ENCODE results near the gene ZNF266. TPM values are rescaled to one million over a fixed set of nuclear protein-coding genes. Genes with fewer than 3 reads are reported as not detected.

The ZNF266 gene
- polyA plus RNA-seq (2013, experiment 1 of 2), result 7.9 TPM
- 8.8 TPM for polyA plus RNA-seq (2013, experiment 2 of 2)

- Histone ChIP-seq H3K27ac (ENCODE audit: low read depth, low read length) (no peak within 1 kb of the TSS), H4K8ac (ENCODE audit: low read depth, low read length) (peak within 1 kb of the TSS; percentile 94), H3K27me3 (ENCODE audit: insufficient read depth, low read length, poor library complexity) (no peaks in the 10 kb centered on the region), H3K9ac (ENCODE audit: low read length) (peak within 1 kb of the TSS; percentile 89), H3K79me1 (ENCODE audit: low read length) (no peaks in the 10 kb centered on the region), H3K18ac (ENCODE audit: low read length) (peak within 1 kb of the TSS; percentile 87), H2BK5ac (ENCODE audit: low read length) (no peak within 1 kb of the TSS), H3K4me3 (ENCODE audit: low read length) (peak within 1 kb of the TSS; percentile 86), H2BK15ac (replicated peaks; ENCODE audit: low read depth) (no peak within 1 kb of the TSS), H3K4me2 (ENCODE audit: low read length) (peak within 1 kb of the TSS; percentile 75), H3K79me2 (ENCODE audit: control insufficient read depth, insufficient read depth, low read length) (no peaks in the 10 kb centered on the region), H4K5ac (ENCODE audit: low read length) (peak within 1 kb of the TSS; percentile 53), H2AK5ac (ENCODE audit: low read length) (no peak within 1 kb of the TSS), H3K4ac (ENCODE audit: low read depth, low read length) (peak within 1 kb of the TSS; percentile 57), H3K36me3 (ENCODE audit: control insufficient read depth, insufficient read depth, low read length) (no peaks in the 10 kb centered on the region), H3K4me1 (ENCODE audit: control insufficient read depth, low read depth, low read length) (no peaks in the 10 kb centered on the region), H3K23ac (ENCODE audit: low read length) (peak within 1 kb of the TSS; percentile 55), H3K56ac (ENCODE audit: low read length) (peak within 1 kb of the TSS; percentile 93), H2BK120ac (ENCODE audit: low read depth, low read length) (no peak within 1 kb of the TSS)
- peak; percentile 98 for DNase-seq
- no CpG with 5 or more reads among the region's 56 CpGs for WGBS (ENCODE audit: extremely low coverage, insufficient coverage, low lambda C conversion rate)
These were observed at the start of gene ZNF266 for GRCh38 chr19:9435279-9436268. Gene ZNF266 (minus strand): TSS chr19:9435573. CDS start chr19:9420089, 15,484 bp downstream.

DNA sequence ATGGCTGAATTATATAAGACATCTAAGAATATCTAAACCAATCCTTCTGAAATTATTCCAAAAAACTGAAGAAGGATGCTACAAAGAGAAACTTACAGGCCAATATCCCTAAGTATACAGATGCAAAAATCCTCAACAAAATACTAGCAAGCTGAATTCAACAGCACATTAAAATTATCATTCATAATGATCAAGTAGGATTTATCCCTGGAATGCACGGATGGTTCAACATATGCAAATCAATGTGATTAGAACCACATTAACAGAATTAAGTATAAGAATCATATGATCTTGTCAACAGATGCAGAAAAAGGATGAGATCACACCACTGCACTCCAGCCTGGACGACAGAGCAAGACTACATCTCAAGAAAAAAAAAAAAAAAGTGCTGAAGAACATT, 49.8 kb upstream of the ZNF266 start:
- no peak overlapping the region for H3K4me3 ChIP-seq (ENCODE audit: low read length)
- H4K5ac ChIP-seq (ENCODE audit: low read length), result no peak overlapping the region
- H3K79me2 ChIP-seq (ENCODE audit: control insufficient read depth, insufficient read depth, low read length), result no peaks in the 10 kb centered on the region
- no peak overlapping the region for H3K27ac ChIP-seq (ENCODE audit: low read depth, low read length)
- H2BK15ac ChIP-seq (replicated peaks; ENCODE audit: low read depth), result no peak overlapping the region
- H3K79me1 ChIP-seq (ENCODE audit: low read length), result no peaks in the 10 kb centered on the region
- no peaks in the 10 kb centered on the region for H3K4me1 ChIP-seq (ENCODE audit: control insufficient read depth, low read depth, low read length)
- no peak overlapping the region for H3K4ac ChIP-seq (ENCODE audit: low read depth, low read length)
- H3K27me3 ChIP-seq (ENCODE audit: insufficient read depth, low read length, poor library complexity), result no peaks in the 10 kb centered on the region
- no peaks in the 10 kb centered on the region for H3K36me3 ChIP-seq (ENCODE audit: control insufficient read depth, insufficient read depth, low read length)
- H3K9ac ChIP-seq (ENCODE audit: low read length), result no peak overlapping the region
- no peak overlapping the region for H3K4me2 ChIP-seq (ENCODE audit: low read length)
- no CpG with 5 or more reads among the region's 2 CpGs for WGBS (ENCODE audit: extremely low coverage, insufficient coverage, low lambda C conversion rate)
- no peak overlapping the region for H4K8ac ChIP-seq (ENCODE audit: low read depth, low read length)
- H2BK5ac ChIP-seq (ENCODE audit: low read length), result no peak overlapping the region
- no peak for DNase-seq
- no peak overlapping the region for H3K18ac ChIP-seq (ENCODE audit: low read length)
- H3K23ac ChIP-seq (ENCODE audit: low read length), result no peak overlapping the region
- no peak overlapping the region for H3K56ac ChIP-seq (ENCODE audit: low read length)
- no peak overlapping the region for H2BK120ac ChIP-seq (ENCODE audit: low read depth, low read length)
- H2AK5ac ChIP-seq (ENCODE audit: low read length), result no peak overlapping the region

- no peak overlapping the region for H3K9ac ChIP-seq (ENCODE audit: low read length)
- no peak overlapping the region for H4K5ac ChIP-seq (ENCODE audit: low read length)
- no peak overlapping the region for H2BK5ac ChIP-seq (ENCODE audit: low read length)
These were observed 39.6 kb upstream of the ZNF266 start for GRCh38 chr19:9474975-9475374.

GRCh38 chr19:9467161-9467560, 31.8 kb upstream of the ZNF266 start:
- Histone ChIP-seq H3K4me2 (ENCODE audit: low read length) (no peak overlapping the region), H3K56ac (ENCODE audit: low read length) (no peak overlapping the region), H2BK5ac (ENCODE audit: low read length) (no peak overlapping the region), H3K27ac (ENCODE audit: low read depth, low read length) (no peak overlapping the region), H3K18ac (ENCODE audit: low read length) (no peak overlapping the region), H3K4me3 (ENCODE audit: low read length) (no peak overlapping the region), H4K5ac (ENCODE audit: low read length) (no peak overlapping the region), H3K4ac (ENCODE audit: low read depth, low read length) (no peak overlapping the region), H3K4me1 (ENCODE audit: control insufficient read depth, low read depth, low read length) (no peaks in the 10 kb centered on the region), H3K23ac (ENCODE audit: low read length) (no peak overlapping the region), H3K79me2 (ENCODE audit: control insufficient read depth, insufficient read depth, low read length) (no peaks in the 10 kb centered on the region), H2BK15ac (replicated peaks; ENCODE audit: low read depth) (no peak overlapping the region), H3K27me3 (ENCODE audit: insufficient read depth, low read length, poor library complexity) (no peaks in the 10 kb centered on the region), H3K36me3 (ENCODE audit: control insufficient read depth, insufficient read depth, low read length) (no peaks in the 10 kb centered on the region), H2BK120ac (ENCODE audit: low read depth, low read length) (no peak overlapping the region), H4K8ac (ENCODE audit: low read depth, low read length) (no peak overlapping the region), H3K9ac (ENCODE audit: low read length) (no peak overlapping the region), H2AK5ac (ENCODE audit: low read length) (no peak overlapping the region), H3K79me1 (ENCODE audit: low read length) (no peaks in the 10 kb centered on the region)
- WGBS (ENCODE audit: extremely low coverage, insufficient coverage, low lambda C conversion rate), result no CpG with 5 or more reads among the region's 7 CpGs
- DNase-seq, result no peak

More at GRCh38 chr19:9474975-9475374, 39.6 kb upstream of the ZNF266 start:
- Histone ChIP-seq H3K27me3 (ENCODE audit: insufficient read depth, low read length, poor library complexity) (no peaks in the 10 kb centered on the region), H3K18ac (ENCODE audit: low read length) (no peak overlapping the region), H2AK5ac (ENCODE audit: low read length) (no peak overlapping the region), H2BK120ac (ENCODE audit: low read depth, low read length) (no peak overlapping the region), H3K4me3 (ENCODE audit: low read length) (no peak overlapping the region), H3K4me1 (ENCODE audit: control insufficient read depth, low read depth, low read length) (no peaks in the 10 kb centered on the region), H3K36me3 (ENCODE audit: control insufficient read depth, insufficient read depth, low read length) (no peaks in the 10 kb centered on the region), H4K8ac (ENCODE audit: low read depth, low read length) (no peak overlapping the region), H3K79me2 (ENCODE audit: control insufficient read depth, insufficient read depth, low read length) (no peaks in the 10 kb centered on the region), H3K56ac (ENCODE audit: low read length) (no peak overlapping the region), H3K79me1 (ENCODE audit: low read length) (no peaks in the 10 kb centered on the region), H3K4ac (ENCODE audit: low read depth, low read length) (no peak overlapping the region), H2BK15ac (replicated peaks; ENCODE audit: low read depth) (no peak overlapping the region), H3K27ac (ENCODE audit: low read depth, low read length) (no peak overlapping the region), H3K4me2 (ENCODE audit: low read length) (no peak overlapping the region), H3K23ac (ENCODE audit: low read length) (no peak overlapping the region)
- DNase-seq, result no peak

GRCh38 chr19:9461938-9462337, 26.6 kb upstream of the ZNF266 start:
- no peak overlapping the region for H2BK120ac ChIP-seq (ENCODE audit: low read depth, low read length)
- no peak overlapping the region for H2AK5ac ChIP-seq (ENCODE audit: low read length)
- no peak overlapping the region for H2BK5ac ChIP-seq (ENCODE audit: low read length)
- H3K4me2 ChIP-seq (ENCODE audit: low read length), result no peak overlapping the region
- H3K4ac ChIP-seq (ENCODE audit: low read depth, low read length), result no peak overlapping the region
- no peak overlapping the region for H3K56ac ChIP-seq (ENCODE audit: low read length)
- WGBS (ENCODE audit: extremely low coverage, insufficient coverage, low lambda C conversion rate), result no CpG with 5 or more reads among the region's 4 CpGs
- no peaks in the 10 kb centered on the region for H3K4me1 ChIP-seq (ENCODE audit: control insufficient read depth, low read depth, low read length)
- no peak overlapping the region for H3K18ac ChIP-seq (ENCODE audit: low read length)
- H3K79me1 ChIP-seq (ENCODE audit: low read length), result no peaks in the 10 kb centered on the region
- H3K79me2 ChIP-seq (ENCODE audit: control insufficient read depth, insufficient read depth, low read length), result no peaks in the 10 kb centered on the region
- no peak overlapping the region for H3K9ac ChIP-seq (ENCODE audit: low read length)
- H3K4me3 ChIP-seq (ENCODE audit: low read length), result no peak overlapping the region
- no peak overlapping the region for H2BK15ac ChIP-seq (replicated peaks; ENCODE audit: low read depth)
- H3K36me3 ChIP-seq (ENCODE audit: control insufficient read depth, insufficient read depth, low read length), result no peaks in the 10 kb centered on the region
- DNase-seq, result no peak
- no peak overlapping the region for H3K27ac ChIP-seq (ENCODE audit: low read depth, low read length)
- H3K23ac ChIP-seq (ENCODE audit: low read length), result no peak overlapping the region
- H3K27me3 ChIP-seq (ENCODE audit: insufficient read depth, low read length, poor library complexity), result no peaks in the 10 kb centered on the region
- no peak overlapping the region for H4K8ac ChIP-seq (ENCODE audit: low read depth, low read length)
- no peak overlapping the region for H4K5ac ChIP-seq (ENCODE audit: low read length)
